PC-3 (cell line): ENCODE measurements around the gene GDAP1L1.

ENCODE experiments used
- EZH2 ChIP-seq: fragments of 300-600 bp; sonication (generic); IDR thresholded peaks from one replicate; pipeline ENCODE4 v1.6.1; 2017; ENCODE audit warnings: antibody characterized with exemption, mild to moderate bottlenecking, low read length; ENCODE audit not compliant: unreplicated experiment
- EZH2phosphoT487 ChIP-seq: fragments of 300-600 bp; sonication (generic); IDR thresholded peaks from 2 replicates; pipeline ENCODE4 v1.6.1; 2018; ENCODE audit warnings: mild to moderate bottlenecking, antibody characterized with exemption, low read length, borderline replicate concordance
- TF ChIP-seq, protein P1 (sequence below): fragments of 300-600 bp; sonication (generic); conservative IDR thresholded peaks from 2 replicates; pipeline ENCODE4 v1.5.1; 2017; ENCODE audit warnings: antibody characterized with exemption, low read depth, mild to moderate bottlenecking, low read length

- TF ChIP-seq, protein P1, sequence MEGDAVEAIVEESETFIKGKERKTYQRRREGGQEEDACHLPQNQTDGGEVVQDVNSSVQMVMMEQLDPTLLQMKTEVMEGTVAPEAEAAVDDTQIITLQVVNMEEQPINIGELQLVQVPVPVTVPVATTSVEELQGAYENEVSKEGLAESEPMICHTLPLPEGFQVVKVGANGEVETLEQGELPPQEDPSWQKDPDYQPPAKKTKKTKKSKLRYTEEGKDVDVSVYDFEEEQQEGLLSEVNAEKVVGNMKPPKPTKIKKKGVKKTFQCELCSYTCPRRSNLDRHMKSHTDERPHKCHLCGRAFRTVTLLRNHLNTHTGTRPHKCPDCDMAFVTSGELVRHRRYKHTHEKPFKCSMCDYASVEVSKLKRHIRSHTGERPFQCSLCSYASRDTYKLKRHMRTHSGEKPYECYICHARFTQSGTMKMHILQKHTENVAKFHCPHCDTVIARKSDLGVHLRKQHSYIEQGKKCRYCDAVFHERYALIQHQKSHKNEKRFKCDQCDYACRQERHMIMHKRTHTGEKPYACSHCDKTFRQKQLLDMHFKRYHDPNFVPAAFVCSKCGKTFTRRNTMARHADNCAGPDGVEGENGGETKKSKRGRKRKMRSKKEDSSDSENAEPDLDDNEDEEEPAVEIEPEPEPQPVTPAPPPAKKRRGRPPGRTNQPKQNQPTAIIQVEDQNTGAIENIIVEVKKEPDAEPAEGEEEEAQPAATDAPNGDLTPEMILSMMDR: no peak
- TF ChIP-seq EZH2phosphoT487 (no peak), EZH2 (no peak)
Observed at GRCh38 chr20:44228465-44229258, 18.4 kb upstream of the GDAP1L1 start.
